Skeletal muscle satellite cell (primary cell): ENCODE results near the gene MMD.
"Not testable (repeated sequence)": the region's sequence is repeated elsewhere in the genome, so short reads cannot be mapped to it uniquely, and the experiment has no call there.

ENCODE experiments used
- H3K27me3 ChIP-seq: 2 replicates; pipeline ENCODE4 v1.7.0; 2013; ENCODE audit warnings: low read length; ENCODE audit not compliant: control insufficient read depth, insufficient read depth
- H3K36me3 ChIP-seq: 2 replicates; pipeline ENCODE4 v1.7.0; 2013; ENCODE audit warnings: mild to moderate bottlenecking, control low read depth, low read length; ENCODE audit not compliant: insufficient read depth
- H3K4me1 ChIP-seq: 2 replicates; pipeline ENCODE4 v1.7.0; 2013; ENCODE audit warnings: low read length; ENCODE audit not compliant: control insufficient read depth, insufficient read depth
- H3K4me2 ChIP-seq: 2 replicates; pipeline ENCODE4 v1.7.0; 2013; ENCODE audit warnings: mild to moderate bottlenecking, low read length
- H3K4me3 ChIP-seq: 2 replicates; pipeline ENCODE4 v1.7.0; 2013; ENCODE audit warnings: low read length
- H3K9ac ChIP-seq: 2 replicates; pipeline ENCODE4 v1.7.0; 2013; ENCODE audit warnings: mild to moderate bottlenecking, low read depth, low read length, moderate library complexity
- H3K9me3 ChIP-seq: replicated peaks from 2 replicates; pipeline ENCODE4 v1.7.0; 2013; ENCODE audit warnings: mild to moderate bottlenecking, control low read depth, low read length

MMD gene

GRCh38 chr17:55407641-55408566 is 13.7 kb downstream of the MMD start:
- no peak overlapping the region for H3K9ac ChIP-seq
- H3K4me2 ChIP-seq, result no peak overlapping the region
- no peaks in the 10 kb centered on the region for H3K9me3 ChIP-seq
- no peak overlapping the region for H3K4me3 ChIP-seq
- no peaks in the 10 kb centered on the region for H3K4me1 ChIP-seq
- peaks cover 65% of the 10 kb centered on the region for H3K36me3 ChIP-seq
- H3K27me3 ChIP-seq, result no peaks in the 10 kb centered on the region

- Histone ChIP-seq H3K9me3 (no peaks in the 10 kb centered on the region), H3K4me2 (no peak overlapping the region), H3K27me3 (no peaks in the 10 kb centered on the region), H3K4me3 (no peak overlapping the region), H3K4me1 (no peaks in the 10 kb centered on the region), H3K9ac (no peak overlapping the region), H3K36me3 (peaks cover 55% of the 10 kb centered on the region)
Observed at GRCh38 chr17:55405600-55405999, 16.0 kb downstream of the MMD start.

GRCh38 chr17:55404197-55404596 is 17.4 kb downstream of the MMD start:
- H3K4me1 ChIP-seq, H3K9me3 ChIP-seq: not testable (repeated sequence)
- H3K36me3 ChIP-seq, result peaks cover 42% of the 10 kb centered on the region

GRCh38 chr17:55402374-55402773 is 19.3 kb downstream of the MMD start:
- H3K4me2 ChIP-seq, result no peak overlapping the region
- no peaks in the 10 kb centered on the region for H3K4me1 ChIP-seq
- no peak overlapping the region for H3K4me3 ChIP-seq
- H3K9ac ChIP-seq, result no peak overlapping the region
- no peaks in the 10 kb centered on the region for H3K9me3 ChIP-seq
- H3K36me3 ChIP-seq, result peaks cover 26% of the 10 kb centered on the region
- H3K27me3 ChIP-seq, result no peaks in the 10 kb centered on the region

More at GRCh38 chr17:55404197-55404596, 17.4 kb downstream of the MMD start:
- H3K9ac ChIP-seq, H3K4me3 ChIP-seq, H3K4me2 ChIP-seq, H3K27me3 ChIP-seq: not testable (repeated sequence)

- peaks cover 19% of the 10 kb centered on the region for H3K36me3 ChIP-seq
- H3K4me3 ChIP-seq, result no peak overlapping the region
- H3K4me1 ChIP-seq, result peaks cover 4% of the 10 kb centered on the region
- no peak overlapping the region for H3K4me2 ChIP-seq
- no peaks in the 10 kb centered on the region for H3K27me3 ChIP-seq
- H3K9ac ChIP-seq, result no peak overlapping the region
- H3K9me3 ChIP-seq, result no peaks in the 10 kb centered on the region
Observed at GRCh38 chr17:55398689-55399088, 22.9 kb downstream of the MMD start.

DNA sequence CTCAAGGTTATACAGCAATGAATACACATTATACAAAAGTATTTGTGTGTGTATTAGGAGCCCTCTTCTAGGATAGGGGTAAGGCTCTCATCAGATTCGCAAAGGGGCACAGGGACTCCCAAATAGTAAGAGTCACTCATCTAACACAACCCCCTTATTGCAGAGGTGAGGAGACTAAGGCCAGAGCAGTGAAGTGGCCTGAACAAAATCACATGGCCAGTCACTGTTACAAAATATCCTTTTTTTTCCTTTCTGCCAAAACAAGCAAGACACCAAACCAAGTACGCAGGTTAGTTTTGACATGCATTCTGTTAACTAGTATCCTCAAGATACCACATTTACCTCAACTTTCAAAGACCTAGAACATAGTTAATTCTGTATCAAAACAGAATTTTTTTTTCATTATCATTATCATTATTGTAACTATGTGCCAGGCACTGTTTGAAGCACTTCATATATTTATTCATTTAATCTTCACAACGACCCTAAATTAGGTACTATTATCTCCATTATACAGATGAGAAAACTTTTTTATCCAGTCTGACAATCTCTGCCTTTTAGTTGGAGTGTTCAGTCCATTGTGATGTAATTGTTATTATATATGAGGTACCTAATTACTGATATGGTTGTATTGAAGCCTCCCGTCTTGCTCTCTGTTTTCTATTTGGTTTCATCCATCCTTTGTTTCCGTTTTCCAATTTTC is 25.7 kb downstream of the MMD start:
- Histone ChIP-seq H3K9ac (no peak overlapping the region), H3K27me3 (no peaks in the 10 kb centered on the region), H3K4me3 (no peak overlapping the region), H3K36me3 (peaks cover 13% of the 10 kb centered on the region), H3K4me2 (no peak overlapping the region), H3K4me1 (peaks cover 4% of the 10 kb centered on the region), H3K9me3 (no peaks in the 10 kb centered on the region)

- Histone ChIP-seq H3K36me3 (peaks cover 8% of the 10 kb centered on the region), H3K4me1 (peaks cover 4% of the 10 kb centered on the region), H3K4me2 (no peak overlapping the region), H3K9me3 (no peaks in the 10 kb centered on the region), H3K4me3 (no peak overlapping the region), H3K27me3 (no peaks in the 10 kb centered on the region), H3K9ac (no peak overlapping the region)
Observed at GRCh38 chr17:55394357-55395021, 27.1 kb downstream of the MMD start.

- Histone ChIP-seq H3K36me3 (peaks cover 8% of the 10 kb centered on the region), H3K9ac (no peak overlapping the region), H3K9me3 (no peaks in the 10 kb centered on the region), H3K27me3 (no peaks in the 10 kb centered on the region), H3K4me3 (no peak overlapping the region), H3K4me2 (no peak overlapping the region), H3K4me1 (peaks cover 4% of the 10 kb centered on the region)
Observed at GRCh38 chr17:55391764-55392467, 29.7 kb downstream of the MMD start.

DNA sequence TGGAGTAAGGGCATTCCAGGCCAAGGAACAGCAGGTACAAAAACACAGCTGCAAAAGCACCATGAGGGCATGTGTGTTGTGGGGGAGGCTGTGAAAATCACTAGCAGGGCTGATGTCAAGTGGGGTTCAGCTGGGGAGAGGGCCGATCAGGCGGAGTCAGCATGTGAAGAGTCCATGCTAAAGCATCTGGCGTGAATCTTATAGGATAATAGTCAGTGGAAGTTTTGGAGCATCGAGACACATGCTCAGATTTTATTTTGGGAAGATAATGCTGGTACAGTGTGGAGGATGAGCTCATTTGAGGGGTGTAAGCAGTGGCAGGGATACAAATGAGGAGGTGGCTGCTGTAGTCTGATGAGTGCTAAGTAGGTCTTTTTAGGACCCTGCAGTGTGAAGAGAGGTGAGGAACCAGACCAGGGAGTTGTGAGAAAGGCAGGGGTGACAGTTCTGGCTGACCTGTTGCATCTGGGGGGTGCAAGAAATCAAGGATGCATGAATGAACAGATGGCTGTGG is 30.3 kb downstream of the MMD start:
- peaks cover 8% of the 10 kb centered on the region for H3K36me3 ChIP-seq
- peaks cover 4% of the 10 kb centered on the region for H3K4me1 ChIP-seq
- no peak overlapping the region for H3K4me2 ChIP-seq
- H3K27me3 ChIP-seq, result no peaks in the 10 kb centered on the region
- no peaks in the 10 kb centered on the region for H3K9me3 ChIP-seq
- H3K9ac ChIP-seq, result no peak overlapping the region
- no peak overlapping the region for H3K4me3 ChIP-seq

GRCh38 chr17:55390364-55390977 is 31.2 kb downstream of the MMD start:
- H3K4me1 ChIP-seq, result peaks cover 4% of the 10 kb centered on the region
- H3K4me3 ChIP-seq, result no peak overlapping the region
- no peaks in the 10 kb centered on the region for H3K27me3 ChIP-seq
- H3K9ac ChIP-seq, result no peak overlapping the region
- no peak overlapping the region for H3K4me2 ChIP-seq
- H3K36me3 ChIP-seq, result peaks cover 8% of the 10 kb centered on the region
- no peaks in the 10 kb centered on the region for H3K9me3 ChIP-seq
